Measurements from ENCODE around the gene LIMS2.

DNA sequence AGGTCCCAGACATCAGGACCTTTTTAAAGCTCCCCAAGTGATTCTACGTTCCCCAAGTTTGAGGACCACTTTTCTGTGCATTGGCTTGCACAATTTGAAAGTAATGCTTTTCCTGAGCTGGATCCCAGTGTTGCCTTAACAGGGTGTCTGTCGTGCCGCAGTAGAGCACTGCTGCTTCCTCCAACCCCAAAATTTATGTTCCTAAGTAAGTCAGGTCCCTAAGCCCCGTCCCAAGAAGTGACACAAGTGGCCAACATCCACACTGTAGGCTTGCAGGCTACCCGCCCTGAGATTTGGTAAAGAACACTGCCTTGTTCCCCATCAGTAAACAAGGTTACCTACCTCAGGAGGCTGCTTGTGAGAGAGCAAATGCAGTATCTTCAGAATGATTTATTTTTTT is 28.0 kb upstream of the LIMS2 start:
- TF ChIP-seq POLR2A (IDR thresholded peaks at IDR 0.05; ENCODE audit: extremely low read depth, insufficient read length) (no peak), MYC (IDR thresholded peaks at IDR 0.05; ENCODE audit: low read depth, low read length) (no peak)

Data from NB4 (cell line).